HG02938 (cell line): ENCODE data around the gene SUPT6H.
A peak's percentile ranks its signal among the peaks of the same experiment; 100 is the strongest.

Experiments used
- ATAC-seq: cut with Tn5 transposase; IDR thresholded peaks from one replicate; pipeline ENCODE4 v1.9.1; 2021; ENCODE audit warnings: mild to moderate bottlenecking, moderate library complexity; ENCODE audit not compliant: unreplicated experiment

The SUPT6H gene

DNA sequence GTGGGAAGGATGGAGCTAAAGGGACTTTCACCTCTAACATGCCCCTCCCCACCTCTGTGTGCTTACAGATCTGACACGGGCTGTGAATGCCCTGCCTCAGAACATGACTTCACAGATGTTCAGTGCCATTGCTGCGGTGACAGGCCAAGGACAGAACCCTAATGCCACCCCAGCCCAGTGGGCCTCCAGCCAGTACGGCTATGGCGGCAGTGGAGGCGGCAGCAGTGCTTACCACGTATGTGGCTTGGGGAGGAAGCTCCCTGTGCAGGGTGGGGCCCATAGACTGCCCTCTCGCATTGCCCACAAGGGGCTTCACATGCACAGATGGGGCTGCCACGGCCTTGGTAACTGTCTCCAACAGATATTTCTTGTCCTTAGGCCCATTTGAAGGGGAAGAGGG lies 38.3 kb downstream of the SUPT6H start:
- ATAC-seq, result no peak

- no peak for ATAC-seq
These were observed 39.0 kb downstream of the SUPT6H start for GRCh38 chr17:28700830-28701492.

DNA sequence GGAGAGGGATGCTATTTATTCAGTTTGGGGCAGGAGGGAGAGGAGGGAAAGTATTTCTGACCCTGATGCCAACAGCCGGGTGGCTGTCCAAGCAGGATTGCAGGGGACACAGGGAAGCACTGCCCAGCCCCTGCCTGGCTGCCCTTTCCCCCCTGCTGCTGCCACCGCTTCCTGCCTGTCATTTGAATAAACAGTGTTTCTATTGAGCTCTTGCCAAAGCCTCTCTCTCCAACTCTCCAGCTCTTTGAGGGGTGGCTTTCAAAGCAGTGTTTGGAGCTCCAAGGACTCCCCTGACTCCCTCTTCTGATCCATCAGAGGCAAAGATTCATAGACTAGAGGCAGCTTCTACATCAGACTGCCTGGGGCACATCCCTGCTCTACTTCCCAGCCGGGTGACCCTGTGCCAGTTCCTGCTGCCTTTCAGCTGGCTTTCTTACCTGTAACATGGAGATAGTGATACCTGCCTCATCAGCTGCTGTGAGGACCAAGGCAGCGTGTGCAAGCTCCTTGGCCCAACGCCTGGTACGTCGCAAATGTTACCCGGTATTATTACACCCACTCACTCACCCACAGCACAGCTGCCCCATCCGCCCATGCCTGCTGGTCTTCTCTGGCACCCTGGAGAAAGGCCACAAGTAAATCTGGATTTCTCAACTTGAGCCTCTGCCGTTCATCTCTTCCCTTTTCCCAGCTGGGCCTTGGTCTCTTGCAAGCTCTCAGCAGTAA lies 40.2 kb downstream of the SUPT6H start:
- ATAC-seq, result no peak

DNA sequence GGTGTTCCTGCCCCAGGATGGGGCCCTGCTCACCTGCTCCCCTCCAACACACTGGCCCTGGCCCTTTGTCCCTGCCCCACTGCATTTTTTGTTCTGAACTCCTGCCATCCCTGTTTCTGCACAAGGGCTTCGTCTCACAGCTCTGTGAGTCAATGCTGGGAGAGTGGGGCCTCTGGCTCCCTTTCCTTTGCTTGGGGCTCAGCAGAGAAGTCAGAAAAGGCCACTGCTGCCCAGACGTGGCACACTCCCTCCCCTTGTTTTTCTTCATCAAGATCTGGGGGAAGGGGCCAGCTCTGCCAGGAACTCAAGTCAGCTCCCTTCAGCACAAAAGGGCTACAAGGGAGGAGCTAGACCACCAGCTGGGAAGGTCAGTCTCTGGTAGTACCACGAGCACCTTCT lies 40.7 kb downstream of the SUPT6H start:
- ATAC-seq, result no peak

DNA sequence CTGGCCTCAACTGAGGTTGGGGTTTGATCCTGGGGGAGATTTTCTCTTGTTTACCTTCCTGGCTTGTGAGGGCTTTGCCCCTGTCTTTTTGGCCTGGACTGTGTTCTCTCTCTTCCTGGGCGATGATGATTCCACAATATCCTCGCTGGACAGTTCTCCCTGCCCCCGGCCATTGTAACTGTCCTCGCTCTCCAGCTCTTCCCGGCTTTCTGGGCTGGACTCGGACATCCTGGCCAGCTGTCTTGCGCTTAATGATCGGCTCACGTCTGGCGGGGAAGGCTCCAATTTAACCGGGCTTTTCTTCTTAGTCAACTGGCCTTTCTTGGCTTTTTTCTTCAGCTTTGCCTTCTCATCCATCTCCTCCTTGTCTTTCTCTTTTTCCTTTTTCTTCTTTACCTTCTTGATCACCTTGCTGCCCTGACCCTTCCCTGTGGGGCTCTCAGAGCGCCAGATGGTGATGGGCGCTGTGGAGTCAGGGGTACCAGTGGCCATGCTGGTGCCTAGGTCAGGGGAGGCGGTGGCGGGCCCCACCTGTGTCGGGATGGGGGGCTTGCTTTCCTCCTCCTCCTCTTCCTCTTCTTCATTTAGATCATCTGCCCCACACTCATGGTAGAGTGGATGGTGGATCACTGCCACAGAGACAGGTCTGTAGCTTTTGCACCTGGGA lies 41.7 kb downstream of the SUPT6H start:
- ATAC-seq, result no peak

- no peak for ATAC-seq
These were observed 42.3 kb downstream of the SUPT6H start for GRCh38 chr17:28704219-28704858.

- no peak for ATAC-seq
These were observed 43.2 kb downstream of the SUPT6H start for GRCh38 chr17:28705074-28705659.

DNA sequence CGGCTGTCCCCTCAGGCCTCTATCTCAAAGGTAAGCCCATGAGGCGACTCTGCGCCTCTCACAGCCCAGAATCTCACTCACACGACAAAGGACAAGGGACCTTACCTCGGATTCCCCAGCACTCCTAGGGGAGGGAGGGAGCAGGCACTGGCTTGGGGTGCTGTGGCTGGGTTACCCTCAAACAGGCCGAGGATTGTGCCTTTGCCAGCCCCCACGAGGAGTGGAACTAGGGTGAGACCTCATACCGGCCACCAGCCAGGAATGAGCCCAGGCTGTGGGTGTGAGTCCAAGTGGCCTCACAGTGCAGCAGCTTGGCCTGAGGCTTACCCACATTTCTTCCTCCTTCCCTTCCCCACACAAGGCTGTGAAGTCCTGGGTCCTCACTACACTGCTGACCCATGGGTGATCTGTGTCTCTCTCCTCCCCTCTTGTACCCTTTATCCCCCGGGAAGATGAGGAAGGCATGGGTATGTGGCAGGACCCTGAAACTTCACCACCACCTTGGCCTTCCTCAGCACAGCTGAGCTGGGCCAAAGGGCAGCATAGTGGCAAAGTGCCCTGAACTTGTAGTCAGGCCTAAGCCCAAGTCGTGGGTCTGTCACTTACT lies 43.8 kb downstream of the SUPT6H start:
- no peak for ATAC-seq

- ATAC-seq, result no peak
These were observed 44.7 kb downstream of the SUPT6H start for GRCh38 chr17:28706471-28707338.

DNA sequence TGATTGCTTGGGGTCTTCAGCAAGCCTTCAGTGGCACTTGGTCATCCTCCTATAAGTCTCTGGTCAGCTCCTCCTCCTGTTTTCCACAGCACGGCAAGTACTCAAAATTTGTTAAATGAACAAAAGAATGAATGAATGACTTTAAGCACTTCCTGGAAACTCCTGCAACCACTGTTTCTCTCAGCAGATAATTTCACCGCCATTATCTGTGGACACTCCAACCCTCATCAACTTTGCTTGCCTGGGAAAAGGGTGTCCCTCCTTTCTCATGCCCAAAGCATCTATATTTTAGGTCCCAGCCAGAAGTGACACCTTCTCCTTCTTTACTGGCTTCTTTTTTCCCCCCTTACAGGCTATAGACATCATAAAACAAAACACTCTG lies 45.3 kb downstream of the SUPT6H start:
- ATAC-seq, result no peak

DNA sequence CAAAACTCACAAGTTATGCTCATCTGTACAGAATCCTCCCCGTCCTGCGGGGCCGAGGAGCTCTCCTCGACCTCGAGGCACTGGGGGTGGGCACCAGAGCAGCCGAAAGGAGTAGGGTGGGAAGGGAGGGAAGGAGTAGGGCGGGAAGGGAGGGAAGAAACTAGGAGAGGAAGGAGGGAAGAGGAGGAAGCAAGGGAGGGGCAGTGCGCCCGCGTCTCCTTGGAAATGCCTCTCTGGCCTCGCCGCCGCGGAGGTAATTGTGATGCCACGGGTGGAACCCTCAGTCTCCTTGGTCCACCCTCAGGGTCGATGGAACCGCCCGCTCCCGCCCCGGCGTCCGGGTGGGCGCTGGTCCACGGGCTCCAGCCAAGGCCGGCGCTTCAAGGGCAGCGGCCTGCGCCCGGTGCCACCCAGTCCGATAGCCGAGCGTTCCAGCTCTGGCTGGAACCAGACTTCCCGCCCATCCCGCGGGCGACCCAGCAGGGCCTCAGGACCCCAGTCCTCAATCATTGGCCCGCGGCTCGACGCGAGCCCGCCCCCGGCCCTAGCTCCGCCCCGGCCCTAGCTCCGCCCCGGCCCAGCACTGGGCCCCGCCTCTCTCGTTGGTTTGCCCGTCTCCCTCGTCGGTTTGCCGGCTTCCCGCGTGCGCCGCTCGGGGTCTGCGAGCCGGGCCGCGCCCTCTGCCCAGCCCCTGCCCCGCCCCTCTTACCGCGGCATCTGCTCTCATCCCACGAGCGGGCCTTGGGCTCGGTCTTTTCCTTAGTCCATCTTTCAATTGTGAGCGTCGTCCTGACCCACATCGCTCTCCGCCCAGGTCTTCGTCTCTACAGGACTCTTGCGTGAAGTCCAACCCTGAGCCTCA lies 49.1 kb downstream of the SUPT6H start:
- ATAC-seq, result peak; percentile 75

GRCh38 chr17:28711723-28712031 lies 49.7 kb downstream of the SUPT6H start, which contains the start of gene PROCA1:
Gene PROCA1, minus strand, starts transcription at chr17:28711888. Its CDS starts 228 bp downstream, at chr17:28711660.
- peak; percentile 16 for ATAC-seq

DNA sequence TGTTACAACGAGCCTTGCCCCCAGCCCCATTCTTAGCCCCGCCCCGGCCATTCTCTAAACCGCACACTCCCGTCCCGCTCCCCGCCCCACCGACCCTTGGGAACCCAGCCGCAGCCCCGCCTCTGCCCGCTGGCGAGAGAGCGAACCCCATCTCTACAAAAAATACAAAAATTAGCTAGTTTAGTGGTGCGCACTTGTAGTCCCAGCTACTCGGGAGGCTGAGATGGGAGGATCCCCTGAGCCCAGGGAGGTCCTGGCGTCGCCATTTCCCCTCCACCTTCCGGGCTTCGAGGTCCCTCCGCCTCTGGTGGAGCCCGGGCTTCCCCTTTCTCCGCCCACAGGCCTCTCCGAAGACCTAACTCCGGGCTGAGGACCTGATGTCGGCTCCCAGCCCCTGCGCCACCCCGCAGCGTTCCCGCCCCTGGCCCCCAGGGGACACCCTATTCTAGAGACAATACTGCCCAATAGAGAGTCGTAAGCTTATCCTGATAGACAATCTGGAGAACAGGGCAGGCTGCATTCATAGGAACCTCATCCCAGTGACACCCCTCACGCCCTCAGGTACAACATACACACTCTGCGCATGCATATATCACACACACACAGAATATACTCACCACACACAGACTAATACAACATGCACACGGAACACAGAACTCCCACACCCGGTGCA lies 50.2 kb downstream of the SUPT6H start:
- no peak for ATAC-seq

- no peak for ATAC-seq
These were observed 50.9 kb downstream of the SUPT6H start for GRCh38 chr17:28712705-28713415.

DNA sequence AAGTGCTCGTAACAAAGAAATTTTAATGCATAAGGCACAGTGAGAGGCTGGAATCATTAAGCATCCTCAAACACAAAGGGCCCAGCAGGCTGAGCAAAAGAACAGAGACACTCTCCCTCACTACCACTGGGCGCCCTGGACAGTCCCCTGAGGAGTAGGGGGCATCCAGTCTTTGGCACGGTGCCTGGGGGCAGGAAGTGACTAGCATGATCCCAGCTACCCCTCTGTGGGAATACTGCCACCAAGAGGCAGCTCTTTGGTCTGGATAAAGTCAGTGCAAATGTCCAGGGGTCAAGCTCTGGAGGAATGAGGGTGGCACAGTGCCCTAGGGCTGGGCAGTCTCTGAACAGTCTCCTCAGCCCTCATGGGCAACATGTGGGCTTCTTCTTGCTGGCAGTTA lies 52.3 kb downstream of the SUPT6H start:
- no peak for ATAC-seq

GRCh38 chr17:28715217-28715616 lies 53.2 kb downstream of the SUPT6H start:
- ATAC-seq, result no peak

DNA sequence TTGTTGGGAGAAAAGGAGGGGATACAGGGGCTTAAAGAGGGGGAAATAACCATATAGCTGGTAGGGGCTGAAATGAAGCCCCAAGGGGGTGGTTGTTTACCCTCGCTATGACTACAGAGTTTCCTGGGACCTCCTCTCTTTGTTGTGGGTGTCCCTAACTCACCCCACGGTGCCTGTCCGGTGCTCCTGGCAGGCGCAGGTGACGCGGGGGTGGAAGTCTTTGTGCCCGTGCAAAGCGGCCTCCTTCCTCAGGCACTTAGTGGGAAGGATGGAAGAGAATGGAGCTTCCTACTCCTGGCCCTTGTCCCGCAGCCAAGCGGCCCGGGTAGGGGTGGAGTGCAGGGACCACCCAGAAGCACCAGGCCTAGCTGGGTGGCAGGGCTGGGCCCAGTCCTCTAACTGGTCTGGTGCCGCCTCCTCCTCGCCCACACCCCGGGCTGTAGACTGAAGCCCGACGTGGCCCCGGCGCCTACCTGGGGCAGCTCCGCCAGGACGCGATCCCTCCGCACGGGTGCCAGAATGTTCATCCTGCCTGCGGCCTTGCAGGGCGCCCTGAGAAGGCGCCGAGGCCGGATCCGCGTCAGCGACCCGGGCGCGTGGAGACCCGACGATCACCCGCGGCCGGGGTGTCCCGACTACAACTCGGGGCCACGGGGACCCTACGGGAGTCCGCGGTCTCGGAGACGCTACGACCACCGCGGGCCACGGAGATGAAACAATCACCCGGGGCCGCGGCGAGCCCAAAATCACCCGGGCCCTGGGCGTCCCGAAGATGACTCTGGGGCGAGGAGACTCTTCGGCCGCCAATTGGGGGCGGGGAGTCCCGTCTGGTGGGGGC lies 55.0 kb downstream of the SUPT6H start:
- ATAC-seq, result no peak
